ENCODE measurements around the gene MICU2.

MICU2 gene, protein sequence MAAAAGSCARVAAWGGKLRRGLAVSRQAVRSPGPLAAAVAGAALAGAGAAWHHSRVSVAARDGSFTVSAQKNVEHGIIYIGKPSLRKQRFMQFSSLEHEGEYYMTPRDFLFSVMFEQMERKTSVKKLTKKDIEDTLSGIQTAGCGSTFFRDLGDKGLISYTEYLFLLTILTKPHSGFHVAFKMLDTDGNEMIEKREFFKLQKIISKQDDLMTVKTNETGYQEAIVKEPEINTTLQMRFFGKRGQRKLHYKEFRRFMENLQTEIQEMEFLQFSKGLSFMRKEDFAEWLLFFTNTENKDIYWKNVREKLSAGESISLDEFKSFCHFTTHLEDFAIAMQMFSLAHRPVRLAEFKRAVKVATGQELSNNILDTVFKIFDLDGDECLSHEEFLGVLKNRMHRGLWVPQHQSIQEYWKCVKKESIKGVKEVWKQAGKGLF

DNA sequence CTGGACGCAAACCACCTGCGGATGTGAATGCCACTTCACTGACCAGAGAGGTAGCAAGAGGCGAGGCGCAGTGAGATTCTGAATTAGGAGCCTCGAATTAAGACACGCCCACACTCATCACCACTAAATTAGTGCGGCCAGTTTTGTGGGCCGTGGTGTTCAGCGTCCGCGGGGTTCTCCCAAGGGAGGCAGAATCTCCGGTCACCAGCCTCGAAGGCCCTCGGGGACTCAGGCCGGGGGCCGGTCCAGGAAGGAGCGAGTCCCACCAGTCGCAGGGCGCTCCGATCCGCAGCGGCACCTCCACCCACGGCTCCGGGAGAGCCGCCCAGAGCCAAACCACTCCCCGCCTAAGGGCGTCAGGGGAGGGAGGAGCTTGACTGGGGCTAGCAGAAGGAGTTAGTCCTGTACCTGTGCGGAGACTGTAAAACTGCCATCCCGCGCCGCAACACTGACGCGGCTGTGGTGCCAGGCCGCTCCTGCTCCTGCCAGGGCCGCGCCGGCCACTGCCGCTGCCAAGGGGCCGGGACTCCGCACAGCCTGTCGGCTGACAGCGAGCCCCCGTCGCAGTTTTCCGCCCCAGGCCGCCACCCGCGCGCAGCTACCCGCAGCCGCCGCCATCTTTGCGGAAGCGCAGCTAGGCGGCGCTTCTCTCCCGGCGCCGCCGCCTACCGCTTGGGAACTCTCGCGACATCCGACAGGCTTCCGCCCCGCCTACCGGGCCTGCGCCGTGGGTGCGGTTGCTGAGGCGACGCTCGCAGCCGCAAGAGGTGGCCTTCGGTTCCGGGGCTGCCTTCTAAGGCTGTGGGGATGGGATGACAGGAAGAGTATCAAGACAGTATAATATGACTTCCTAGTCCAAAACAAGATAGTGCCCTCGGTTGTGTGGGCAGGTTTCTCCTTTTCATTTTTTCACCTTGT, at the start of gene MICU2:
TSS of gene MICU2 (minus strand) at position 640 of the 918 bp plus-strand sequence. CDS start at position 618, 22 bp downstream.
- peak; percentile 82 to 85 for DNase-seq (ENCODE audit: low read depth in 2 of 2)

DNA sequence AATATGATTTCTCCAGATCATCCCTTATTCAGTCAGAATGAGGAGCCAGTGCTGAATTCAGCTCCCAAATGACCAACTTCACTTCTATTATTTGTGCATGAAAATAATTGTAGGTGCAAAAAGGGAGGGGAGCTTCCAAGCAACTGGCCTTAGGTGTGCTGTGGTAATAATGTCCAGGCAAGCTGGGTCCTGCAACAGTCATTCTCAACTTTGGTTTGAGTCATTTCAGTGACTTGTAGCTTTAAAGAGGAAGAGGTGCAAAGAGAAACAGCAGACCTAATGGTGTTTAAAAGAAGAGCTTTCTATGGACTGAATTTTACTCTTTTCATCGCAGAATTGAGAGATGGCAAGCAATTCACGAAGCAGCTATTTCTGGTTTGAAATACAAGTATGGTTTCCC, 37.7 kb upstream of the MICU2 start:
- DNase-seq (ENCODE audit: low read depth in 2 of 2) = no peak

DNA sequence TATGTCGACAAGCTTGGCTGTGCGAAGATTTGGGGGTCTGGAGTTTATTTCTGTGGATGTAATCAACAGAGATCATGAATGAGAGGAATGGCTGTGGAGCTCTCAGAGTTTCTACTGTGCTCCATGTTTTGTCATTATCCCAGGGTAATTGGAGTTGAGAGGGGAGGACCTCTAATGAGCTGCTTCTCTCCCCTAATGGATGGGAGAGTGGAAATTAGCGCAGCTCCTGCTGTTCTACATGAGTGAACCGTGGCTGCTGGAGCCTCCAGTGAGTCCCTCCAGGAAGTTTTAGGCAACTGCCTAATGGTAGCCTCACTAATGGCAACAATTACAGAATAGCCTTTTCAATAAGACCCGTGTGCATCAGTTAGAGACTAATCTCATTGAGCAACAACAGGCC, 35.6 kb upstream of the MICU2 start:
- no peak for DNase-seq (ENCODE audit: low read depth in 2 of 2)

DNA sequence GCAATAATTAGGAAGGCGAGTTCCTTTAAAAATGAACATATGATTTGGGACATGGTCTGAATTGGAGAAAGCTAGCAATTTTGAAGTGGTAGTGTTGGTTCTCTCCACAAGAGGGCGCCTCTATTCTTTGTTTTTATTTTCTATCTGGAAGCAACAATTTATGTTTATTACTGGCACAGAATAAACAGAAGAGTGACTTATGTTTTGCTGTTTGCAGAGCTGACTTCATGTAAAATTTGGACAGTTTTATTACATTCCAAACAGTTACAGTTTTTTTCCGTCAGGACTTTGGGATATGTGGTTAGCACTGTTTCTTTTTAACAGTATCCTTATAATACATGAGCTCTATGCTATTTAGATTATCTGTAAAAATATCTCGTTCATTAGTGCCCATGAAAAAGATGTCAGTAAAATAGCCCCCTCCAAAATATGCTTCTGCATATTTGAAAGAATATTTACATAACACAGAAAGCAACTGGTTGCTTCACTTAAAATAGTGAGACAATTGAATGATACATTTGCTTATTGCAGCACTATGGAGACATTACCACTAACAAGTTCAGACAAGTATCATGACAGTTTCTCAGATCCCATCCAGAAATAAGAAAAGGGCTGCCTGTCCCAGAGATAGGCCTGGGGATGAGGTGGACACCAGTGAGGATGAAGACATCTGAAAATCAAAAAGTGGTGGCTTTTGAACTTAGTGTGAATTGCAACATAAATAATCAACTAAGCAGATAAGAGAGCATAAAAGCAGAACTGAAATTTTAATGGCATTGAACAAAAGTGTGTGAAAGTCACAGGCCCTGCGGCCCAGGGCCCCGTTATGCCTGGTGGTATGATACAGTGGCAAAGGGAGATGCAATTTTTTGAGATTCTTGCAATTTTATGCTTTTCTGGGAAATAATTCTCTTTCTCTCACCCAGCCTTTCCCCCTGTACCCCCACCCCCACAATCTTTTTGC, 34.6 kb upstream of the MICU2 start:
- DNase-seq (ENCODE audit: low read depth in 2 of 2) = no peak

DNA sequence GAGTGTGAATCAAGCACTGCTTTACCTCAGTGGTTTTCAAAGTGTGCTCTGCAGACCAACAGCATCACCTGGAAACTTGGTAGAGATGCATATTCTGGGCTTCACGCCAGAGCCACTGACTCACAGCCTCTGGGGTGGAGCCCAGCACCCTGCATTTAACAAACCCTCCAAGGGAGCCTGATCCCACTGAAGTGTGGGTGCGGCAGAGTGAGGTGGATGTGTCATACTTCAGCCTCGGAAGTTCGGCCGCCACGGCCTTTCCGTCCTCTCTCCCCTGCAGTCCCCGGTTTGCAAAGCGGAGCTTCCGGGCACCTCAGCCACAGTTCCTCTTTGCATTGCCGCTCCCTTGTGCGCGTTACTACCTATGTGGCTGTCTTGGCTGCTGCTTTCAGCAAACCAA, 33.3 kb upstream of the MICU2 start:
- no peak for DNase-seq (ENCODE audit: low read depth in 2 of 2)

DNA sequence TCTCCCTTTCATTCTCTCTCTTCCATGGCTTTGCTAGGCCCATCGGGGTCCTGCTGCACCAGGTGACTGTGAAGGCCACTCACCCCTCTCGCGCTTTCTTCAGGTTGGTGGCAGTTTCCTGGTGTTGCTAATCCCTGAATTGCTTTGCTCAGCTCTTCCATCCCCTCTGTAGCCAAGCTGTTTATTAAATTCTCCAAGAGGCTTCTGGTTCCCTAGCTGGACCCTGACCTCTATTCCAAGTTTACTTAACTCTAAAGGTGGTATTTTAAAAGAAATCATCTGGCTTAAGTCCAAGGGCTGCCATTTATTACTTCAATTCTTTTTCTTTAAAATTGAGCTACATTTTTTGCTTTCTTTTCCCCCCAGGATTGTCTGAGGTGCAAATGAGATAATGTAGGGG, 32.7 kb upstream of the MICU2 start:
- DNase-seq (ENCODE audit: low read depth in 2 of 2) = no peak

DNA sequence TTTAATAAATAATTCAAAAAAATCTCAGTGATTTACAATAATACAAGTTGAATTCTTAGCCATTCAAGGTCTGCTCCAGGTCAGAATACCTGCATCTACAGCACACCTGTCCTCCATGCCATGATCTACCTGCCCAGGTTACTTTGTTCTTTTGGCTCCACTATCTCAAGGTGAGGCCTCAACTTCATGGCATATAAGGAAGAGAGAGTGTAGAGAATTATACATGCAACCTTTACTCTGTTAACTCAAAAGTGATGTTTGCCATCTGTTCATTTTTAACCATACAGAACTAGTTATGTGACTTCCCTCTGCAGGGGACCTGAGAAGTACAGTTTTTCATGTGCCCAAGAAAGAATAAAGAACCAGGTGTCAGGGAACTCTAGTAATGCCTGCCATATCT, 28.2 kb upstream of the MICU2 start:
- no peak for DNase-seq (ENCODE audit: low read depth in 2 of 2)

DNA sequence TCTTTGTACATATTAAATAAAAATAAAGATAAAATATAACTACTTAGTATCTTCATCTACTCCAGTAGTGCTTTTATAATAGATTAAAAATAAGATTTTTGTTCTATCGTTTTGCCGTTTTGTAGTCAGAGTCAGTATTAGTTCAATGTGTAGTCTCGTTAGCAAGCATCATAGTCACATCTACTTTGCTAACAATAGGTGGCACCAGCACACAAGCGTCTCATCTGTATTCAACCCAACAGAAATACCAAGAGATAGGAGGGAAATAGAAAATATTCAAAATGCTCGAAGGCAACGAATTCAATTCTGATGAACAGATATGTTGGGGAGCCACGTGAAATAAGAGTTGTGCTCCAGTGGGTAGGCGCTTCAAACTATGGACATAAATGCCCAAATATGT, 21.4 kb upstream of the MICU2 start:
- no peak for DNase-seq (ENCODE audit: low read depth in 2 of 2)

DNA sequence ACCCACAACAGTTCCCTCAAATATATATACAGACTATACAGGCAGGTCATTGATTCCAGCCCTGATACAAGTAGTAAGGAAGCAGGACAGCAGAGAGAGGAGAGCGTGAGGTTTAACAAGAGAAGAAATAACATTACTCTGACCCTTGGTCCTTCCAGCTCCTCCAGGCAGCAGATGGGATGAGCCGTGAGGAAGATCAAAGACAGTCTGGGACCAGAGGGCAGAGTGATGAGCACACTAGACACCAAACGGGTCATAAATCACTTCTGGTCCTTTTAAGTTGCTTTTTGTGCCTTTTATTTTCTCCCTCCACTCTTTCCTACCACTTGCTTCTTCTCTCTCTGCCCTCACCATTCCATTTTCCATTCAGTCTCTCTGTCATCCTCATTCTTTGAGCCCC, 16.9 kb upstream of the MICU2 start:
- DNase-seq (ENCODE audit: low read depth in 2 of 2) = no peak

DNA sequence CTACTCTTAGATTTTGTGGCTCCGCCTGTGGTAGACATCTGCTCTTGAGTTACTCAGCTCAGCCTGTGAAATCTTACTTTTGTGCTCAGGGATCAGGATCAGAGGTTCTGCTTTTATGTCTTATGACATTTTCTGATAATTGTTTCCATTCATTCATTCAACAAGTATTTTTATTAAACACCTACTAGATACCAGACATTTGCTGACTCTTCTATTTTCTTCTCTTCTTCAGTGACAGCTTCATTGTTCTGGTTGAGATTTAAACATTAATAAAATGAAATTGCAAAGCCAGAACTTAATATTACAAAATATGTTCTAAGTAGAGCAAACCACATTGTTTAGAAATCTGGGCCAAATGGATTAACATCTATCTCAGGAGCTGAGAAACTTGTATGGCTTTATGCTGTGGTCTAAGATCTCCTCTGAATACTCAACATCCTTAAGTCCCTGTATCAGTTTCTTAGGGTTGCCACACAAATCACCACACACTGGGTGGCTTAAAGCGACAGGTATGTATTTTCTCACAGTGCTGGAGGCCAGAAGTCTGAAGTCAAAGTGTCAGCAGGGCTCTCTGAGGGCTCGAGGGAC, 15.8 kb upstream of the MICU2 start:
- no peak for DNase-seq (ENCODE audit: low read depth in 2 of 2)

DNA sequence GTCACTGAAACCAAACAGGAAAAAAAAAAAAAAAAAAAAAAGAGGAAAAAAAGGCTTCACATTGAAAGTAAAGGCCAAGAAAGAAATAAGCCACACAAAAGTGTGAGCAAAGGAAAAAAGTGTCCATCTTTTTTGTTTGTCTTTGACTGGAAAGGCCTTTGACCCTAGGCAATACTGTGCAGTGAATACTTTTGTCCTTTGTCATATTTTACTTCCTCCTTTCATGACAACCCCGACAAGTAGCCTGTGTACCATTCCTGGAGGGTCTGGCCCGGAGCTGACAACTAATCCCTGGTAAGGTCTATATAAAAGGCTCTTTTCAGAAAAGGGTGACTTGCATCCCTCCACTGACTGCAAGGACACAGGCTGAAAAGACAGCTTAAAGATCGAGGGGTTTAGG, 12.9 kb upstream of the MICU2 start:
- no peak for DNase-seq (ENCODE audit: low read depth in 2 of 2)

DNA sequence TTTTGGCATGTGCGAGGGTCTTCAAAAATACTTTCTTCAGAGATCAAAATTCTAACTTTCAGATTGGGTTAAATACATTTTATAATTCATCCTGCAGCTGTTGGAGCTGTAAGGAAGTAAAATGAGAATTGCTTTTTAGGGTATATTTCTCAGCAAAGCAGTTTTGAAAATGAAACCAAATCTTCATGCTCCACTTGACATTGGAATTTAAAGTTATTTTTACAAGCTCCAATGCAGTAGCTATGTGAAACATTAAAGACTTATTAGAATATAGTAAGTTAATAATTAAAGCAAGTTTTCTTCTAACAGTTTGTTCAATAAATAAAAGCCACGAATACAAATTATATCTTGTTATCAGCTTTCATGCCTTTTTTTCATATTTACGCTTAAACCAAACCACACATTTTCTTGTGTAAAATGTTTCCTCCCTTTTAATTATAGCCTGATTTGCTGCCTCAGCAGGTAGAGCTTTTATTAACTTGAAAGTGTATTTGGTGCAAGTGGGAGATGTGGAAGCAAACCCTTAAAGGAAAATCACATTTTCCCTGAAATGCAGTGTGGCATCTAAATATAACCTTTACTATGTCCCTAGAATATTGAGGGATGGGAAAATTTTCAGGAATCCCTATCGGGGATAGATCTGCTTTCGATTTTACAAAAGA, 12.4 kb upstream of the MICU2 start:
- DNase-seq (ENCODE audit: low read depth in 2 of 2) = no peak

DNA sequence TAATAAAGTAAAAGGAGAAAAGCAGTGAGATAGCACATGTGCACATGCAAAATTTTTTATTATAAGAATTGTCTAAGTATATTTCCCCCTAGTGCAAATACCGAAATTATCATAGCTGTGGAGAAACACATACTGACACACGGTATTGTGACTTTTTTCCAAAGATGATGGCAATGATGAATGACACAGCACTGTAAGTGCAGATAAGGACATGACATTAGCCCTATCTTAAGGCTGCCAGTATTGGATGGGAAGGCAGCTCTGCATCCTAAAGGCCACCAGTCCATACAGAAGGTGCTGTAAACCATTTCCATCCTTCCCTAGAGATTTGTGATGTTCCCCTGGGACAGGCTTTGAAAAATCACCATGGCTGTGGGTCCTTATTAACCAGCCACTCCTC, 11.5 kb upstream of the MICU2 start:
- no peak for DNase-seq (ENCODE audit: low read depth in 2 of 2)

DNA sequence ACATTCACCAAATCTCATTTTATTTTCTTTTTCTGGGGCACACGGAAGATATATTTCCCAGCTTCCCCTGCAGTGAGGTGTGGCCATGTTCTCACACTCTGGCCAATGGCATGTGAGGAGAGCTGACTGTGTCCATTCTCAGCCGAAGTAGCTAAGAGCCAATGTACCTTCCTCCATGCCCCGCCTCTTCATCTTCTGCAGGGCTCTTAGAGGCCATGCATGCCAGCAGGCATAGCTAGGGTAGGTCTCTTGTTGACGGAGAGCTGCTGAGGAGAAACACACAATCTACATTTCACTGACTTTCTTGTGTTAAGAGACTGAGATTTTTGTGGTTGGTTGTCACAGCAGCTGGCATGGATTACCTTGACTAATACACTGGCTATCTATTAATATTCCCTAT, 9.8 kb upstream of the MICU2 start:
- DNase-seq (ENCODE audit: low read depth in 2 of 2) = no peak

DNA sequence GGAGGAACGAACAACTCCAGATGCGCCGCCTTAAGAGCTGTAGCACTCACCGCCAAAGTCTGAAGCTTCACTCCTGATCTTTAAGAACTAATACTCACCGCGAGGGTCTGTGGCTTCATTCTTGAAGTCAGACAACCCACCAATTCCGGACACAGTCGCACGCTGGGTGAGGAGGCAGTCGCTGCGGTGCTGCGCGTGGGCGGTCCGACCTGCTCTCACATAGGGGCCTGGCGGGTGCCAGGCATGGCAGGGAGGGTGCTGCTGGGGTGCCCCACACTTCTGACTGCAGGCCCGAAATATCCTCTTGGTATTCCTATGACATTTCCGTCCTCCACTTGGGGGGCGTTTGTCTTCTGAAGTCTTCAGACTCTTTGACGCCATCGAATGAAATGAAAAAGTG, 7.4 kb upstream of the MICU2 start:
- no peak for DNase-seq (ENCODE audit: low read depth in 2 of 2)

DNA sequence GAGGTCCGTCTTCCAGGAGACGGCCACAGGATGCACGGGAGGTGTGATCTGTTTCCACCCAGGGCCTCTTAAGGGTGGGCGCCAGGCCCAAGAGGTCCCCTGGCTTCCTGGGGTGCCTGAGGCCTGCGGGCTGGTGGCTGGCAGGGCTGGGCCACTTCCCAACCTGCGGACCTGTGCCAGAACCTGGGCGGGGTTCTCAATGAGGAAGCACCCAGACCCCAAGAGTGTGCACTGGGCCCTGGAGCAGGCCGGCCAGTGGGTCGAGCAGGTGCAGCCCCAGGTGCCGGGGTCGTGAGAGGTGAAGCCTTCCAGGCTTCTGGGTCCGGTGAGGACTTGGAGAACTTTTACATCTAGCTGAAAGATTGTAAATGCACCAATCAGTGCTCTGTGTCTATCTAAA, 6.7 kb upstream of the MICU2 start:
- no peak for DNase-seq (ENCODE audit: low read depth in 2 of 2)

DNA sequence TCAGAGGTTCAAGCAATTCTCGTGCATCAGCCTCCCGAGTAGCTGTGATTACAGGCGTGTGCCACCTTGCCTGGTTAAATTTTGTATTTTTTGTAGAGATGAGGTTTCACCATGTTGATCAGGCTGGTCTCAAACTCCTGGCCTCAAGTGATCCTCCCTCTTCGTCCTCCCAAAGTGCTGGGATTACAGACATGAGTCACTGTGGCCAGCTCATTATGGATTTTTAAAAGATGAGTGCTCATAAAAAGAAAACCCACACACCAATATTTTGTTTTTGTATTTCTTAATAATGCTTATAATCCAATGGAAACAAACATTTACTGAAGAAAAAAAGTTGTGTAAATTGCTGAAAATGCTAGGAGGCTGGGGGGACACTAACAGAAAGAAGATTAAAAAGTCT, 5.0 kb upstream of the MICU2 start:
- DNase-seq (ENCODE audit: low read depth in 2 of 2) = no peak

DNA sequence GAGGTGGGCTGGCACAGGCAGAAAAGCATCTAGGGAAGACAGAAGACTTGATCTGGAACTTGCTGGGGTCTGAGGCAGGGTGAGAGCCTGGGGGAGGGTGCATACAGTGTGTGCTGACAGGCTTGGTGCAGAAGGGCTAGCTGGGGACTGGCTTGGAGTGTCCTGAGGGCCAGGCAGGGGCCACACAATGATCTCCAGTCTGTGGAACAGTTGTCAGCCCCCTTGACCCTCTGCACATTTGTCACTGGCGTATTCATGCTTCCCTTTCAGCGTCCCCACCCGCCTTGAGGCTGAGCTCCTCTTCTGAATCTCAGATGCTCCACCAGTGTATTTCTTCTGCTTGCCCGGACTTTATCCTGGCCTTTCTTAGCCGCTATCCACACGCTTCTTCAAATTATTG, 2.8 kb upstream of the MICU2 start:
- DNase-seq (ENCODE audit: low read depth in 2 of 2) = no peak

DNA sequence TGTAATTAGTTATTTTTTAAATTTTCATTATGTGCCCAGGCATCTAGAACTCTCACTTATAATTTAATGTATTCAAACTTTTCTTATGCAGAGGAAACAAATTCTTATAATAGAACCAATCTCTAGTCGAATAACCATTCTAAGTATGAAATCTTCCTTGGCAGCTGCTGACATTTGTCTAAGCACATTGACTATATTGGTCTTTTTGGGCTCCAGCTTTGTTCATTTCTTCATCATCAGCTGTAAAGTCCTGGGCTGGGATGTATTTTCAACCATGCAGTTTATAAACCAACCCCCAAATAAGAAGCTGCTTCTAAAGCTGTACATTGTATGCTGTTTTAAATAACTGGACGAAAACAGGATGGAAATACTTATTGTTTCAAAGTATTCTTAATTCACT, 2.3 kb upstream of the MICU2 start:
- no peak for DNase-seq (ENCODE audit: low read depth in 2 of 2)

DNA sequence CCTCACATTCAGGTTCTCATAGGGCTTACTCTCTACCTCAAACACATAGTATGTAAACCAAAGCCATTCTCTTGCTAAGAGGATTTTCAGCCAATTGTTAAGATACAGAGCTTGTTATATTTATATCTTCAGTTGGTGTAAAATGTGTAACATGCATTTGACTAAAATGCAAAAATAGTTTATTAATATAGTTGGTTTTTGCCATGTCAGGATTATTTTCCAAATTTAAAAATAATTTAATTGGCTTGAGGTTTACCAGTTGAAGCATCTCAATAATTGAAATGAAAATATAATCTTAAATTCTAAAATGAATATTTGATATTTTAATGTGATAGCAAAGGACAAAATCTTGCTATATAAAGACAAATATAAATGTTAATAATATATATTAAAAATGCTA, 7.2 kb downstream of the MICU2 start:
- no peak for DNase-seq (ENCODE audit: low read depth in 2 of 2)

DNA sequence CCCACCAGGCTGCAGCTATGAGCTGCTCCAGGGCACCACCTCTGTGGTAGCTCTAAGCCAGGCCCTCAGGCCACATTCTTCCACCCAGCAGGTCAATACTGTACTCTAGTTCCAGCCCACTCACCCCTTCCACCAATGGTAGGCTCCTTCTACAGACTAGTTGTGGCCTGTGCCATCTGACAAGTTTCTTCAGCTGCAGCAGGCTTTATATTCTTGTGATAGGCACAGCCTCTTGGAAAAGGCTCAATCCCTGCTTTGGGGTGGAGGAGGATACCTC, 8.5 kb downstream of the MICU2 start:
- DNase-seq (ENCODE audit: low read depth in 2 of 2) = no peak
